Stimulated activated memory B cell treated with anti-CD40 and anti-IgM and Interleukin-4, amounts not matched to agents 10 μg/mL and 1 μg/mL and 100 μg/mL, for 72 hours (primary cell): ENCODE data around the gene SULT1C4.
A peak's percentile ranks its signal among the peaks of the same experiment; 100 is the strongest.
"Not testable (repeated sequence)": the region's sequence is repeated elsewhere in the genome, so short reads cannot be mapped to it uniquely, and the experiment has no call there.

Source experiments
- ATAC-seq: fragments of 150-1000 bp; cut with Tn5 transposase; 2 replicates; pipeline ENCODE4 v1.10.0; 2021
- H3K27ac Mint-ChIP-seq: one replicate; pipeline ENCODE4 v1.8.0; 2022; ENCODE audit warnings: mild to moderate bottlenecking, mixed read lengths
- H3K27me3 Mint-ChIP-seq: one replicate; pipeline ENCODE4 v1.8.0; 2022; ENCODE audit warnings: mixed read lengths
- H3K36me3 Mint-ChIP-seq: one replicate; pipeline ENCODE4 v1.8.0; 2022; ENCODE audit warnings: mixed read lengths
- H3K4me1 Mint-ChIP-seq: one replicate; pipeline ENCODE4 v1.8.0; 2022; ENCODE audit warnings: mixed read lengths
- H3K4me3 Mint-ChIP-seq: one replicate; pipeline ENCODE4 v1.8.0; 2022; ENCODE audit warnings: mild to moderate bottlenecking, moderate library complexity, mixed read lengths
- H3K9me3 Mint-ChIP-seq: one replicate; pipeline ENCODE4 v1.8.0; 2022; ENCODE audit warnings: mixed read lengths

SULT1C4 gene

GRCh38 chr2:108377815-108378630, at the start of gene SULT1C4:
SULT1C4 (plus strand) TSS chr2:108377954; CDS start chr2:108378338, 384 bp downstream.
- H3K27me3 Mint-ChIP-seq = peaks cover 33% of the 10 kb centered on the region
- H3K27ac Mint-ChIP-seq = no peak within 1 kb of the TSS
- no peaks in the 10 kb centered on the region for H3K9me3 Mint-ChIP-seq
- no peak for ATAC-seq
- H3K36me3 Mint-ChIP-seq = no peaks in the 10 kb centered on the region
- H3K4me3 Mint-ChIP-seq = no peak within 1 kb of the TSS
- peaks cover 6% of the 10 kb centered on the region for H3K4me1 Mint-ChIP-seq

- Mint-ChIP-seq H3K27me3 (peaks cover 4% of the 10 kb centered on the region), H3K4me3 (no peak overlapping the region), H3K27ac (no peak overlapping the region), H3K36me3 (no peaks in the 10 kb centered on the region), H3K4me1 (peaks cover 7% of the 10 kb centered on the region), H3K9me3 (peaks cover 2% of the 10 kb centered on the region)
- no peak for ATAC-seq
Observed at GRCh38 chr2:108329771-108330170, 48.0 kb upstream of the SULT1C4 start.

GRCh38 chr2:108330979-108331378, 46.8 kb upstream of the SULT1C4 start:
- Mint-ChIP-seq H3K27me3 (peaks cover 16% of the 10 kb centered on the region), H3K4me1 (peaks cover 7% of the 10 kb centered on the region), H3K9me3 (peaks cover 2% of the 10 kb centered on the region), H3K27ac (no peak overlapping the region), H3K4me3 (no peak overlapping the region), H3K36me3 (no peaks in the 10 kb centered on the region)
- ATAC-seq = no peak

- no peak for ATAC-seq
- Mint-ChIP-seq H3K36me3 (no peaks in the 10 kb centered on the region), H3K27me3 (peaks cover 26% of the 10 kb centered on the region), H3K4me3 (no peak overlapping the region), H3K9me3 (no peaks in the 10 kb centered on the region), H3K27ac (no peak overlapping the region), H3K4me1 (no peaks in the 10 kb centered on the region)
Observed at GRCh38 chr2:108345951-108346350, 31.8 kb upstream of the SULT1C4 start.

GRCh38 chr2:108346827-108347226, 30.9 kb upstream of the SULT1C4 start:
- Mint-ChIP-seq H3K36me3 (no peaks in the 10 kb centered on the region), H3K4me3 (no peak overlapping the region), H3K4me1 (no peaks in the 10 kb centered on the region), H3K27me3 (peaks cover 26% of the 10 kb centered on the region), H3K27ac (no peak overlapping the region), H3K9me3 (no peaks in the 10 kb centered on the region)
- no peak for ATAC-seq

- Mint-ChIP-seq H3K36me3 (no peaks in the 10 kb centered on the region), H3K27me3 (peaks cover 16% of the 10 kb centered on the region), H3K4me3 (no peak overlapping the region), H3K27ac (no peak overlapping the region), H3K4me1 (no peaks in the 10 kb centered on the region), H3K9me3 (no peaks in the 10 kb centered on the region)
- no peak for ATAC-seq
Observed at GRCh38 chr2:108347786-108348185, 30.0 kb upstream of the SULT1C4 start.

- Mint-ChIP-seq H3K4me1 (no peaks in the 10 kb centered on the region), H3K36me3 (no peaks in the 10 kb centered on the region), H3K9me3 (no peaks in the 10 kb centered on the region), H3K27me3 (peaks cover 4% of the 10 kb centered on the region), H3K27ac (no peak overlapping the region), H3K4me3 (no peak overlapping the region)
- ATAC-seq = no peak
Observed at GRCh38 chr2:108348816-108349570, 28.8 kb upstream of the SULT1C4 start.

GRCh38 chr2:108349571-108349928, 28.2 kb upstream of the SULT1C4 start:
- Mint-ChIP-seq H3K9me3 (no peaks in the 10 kb centered on the region), H3K27me3 (no peaks in the 10 kb centered on the region), H3K4me3 (no peak overlapping the region), H3K27ac (no peak overlapping the region), H3K4me1 (no peaks in the 10 kb centered on the region), H3K36me3 (no peaks in the 10 kb centered on the region)
- ATAC-seq = no peak

- no peaks in the 10 kb centered on the region for H3K9me3 Mint-ChIP-seq
- ATAC-seq = no peak
- H3K4me1 Mint-ChIP-seq = no peaks in the 10 kb centered on the region
- H3K27ac Mint-ChIP-seq = no peak overlapping the region
- no peak overlapping the region for H3K4me3 Mint-ChIP-seq
- no peaks in the 10 kb centered on the region for H3K36me3 Mint-ChIP-seq
- H3K27me3 Mint-ChIP-seq = no peaks in the 10 kb centered on the region
Observed at GRCh38 chr2:108351889-108352288, 25.9 kb upstream of the SULT1C4 start.

- peaks cover 5% of the 10 kb centered on the region for H3K36me3 Mint-ChIP-seq
- H3K27ac Mint-ChIP-seq = no peak overlapping the region
- H3K4me1 Mint-ChIP-seq = no peaks in the 10 kb centered on the region
- H3K27me3 Mint-ChIP-seq = peaks cover 19% of the 10 kb centered on the region
- no peaks in the 10 kb centered on the region for H3K9me3 Mint-ChIP-seq
- ATAC-seq = no peak
- H3K4me3 Mint-ChIP-seq = no peak overlapping the region
Observed at GRCh38 chr2:108354136-108354535, 23.6 kb upstream of the SULT1C4 start.

- peaks cover 39% of the 10 kb centered on the region for H3K27me3 Mint-ChIP-seq
- no peak overlapping the region for H3K27ac Mint-ChIP-seq
- peaks cover 5% of the 10 kb centered on the region for H3K36me3 Mint-ChIP-seq
Observed at GRCh38 chr2:108355906-108356734, 21.6 kb upstream of the SULT1C4 start.

GRCh38 chr2:108359336-108359735, 18.4 kb upstream of the SULT1C4 start:
- not testable (repeated sequence) for H3K4me3 Mint-ChIP-seq, H3K9me3 Mint-ChIP-seq, H3K36me3 Mint-ChIP-seq, ATAC-seq, H3K27ac Mint-ChIP-seq
- Mint-ChIP-seq H3K4me1 (peaks cover 13% of the 10 kb centered on the region), H3K27me3 (peaks cover 49% of the 10 kb centered on the region)

More at GRCh38 chr2:108355906-108356734, 21.6 kb upstream of the SULT1C4 start:
- Mint-ChIP-seq H3K9me3 (no peaks in the 10 kb centered on the region), H3K4me1 (no peaks in the 10 kb centered on the region), H3K4me3 (no peak overlapping the region)
- no peak for ATAC-seq

- no peak overlapping the region for H3K4me3 Mint-ChIP-seq
- ATAC-seq = no peak
- H3K9me3 Mint-ChIP-seq = no peaks in the 10 kb centered on the region
- no peak overlapping the region for H3K27ac Mint-ChIP-seq
- peaks cover 13% of the 10 kb centered on the region for H3K4me1 Mint-ChIP-seq
- peaks cover 53% of the 10 kb centered on the region for H3K27me3 Mint-ChIP-seq
- peaks cover 5% of the 10 kb centered on the region for H3K36me3 Mint-ChIP-seq
Observed at GRCh38 chr2:108360776-108361468, 16.8 kb upstream of the SULT1C4 start.

- Mint-ChIP-seq H3K4me1 (peaks cover 13% of the 10 kb centered on the region), H3K27ac (peak overlapping the region; percentile 56), H3K27me3 (peaks cover 50% of the 10 kb centered on the region), H3K4me3 (no peak overlapping the region), H3K36me3 (no peaks in the 10 kb centered on the region), H3K9me3 (no peaks in the 10 kb centered on the region)
- ATAC-seq = peak; percentile 59
Observed at GRCh38 chr2:108363024-108363907, 14.5 kb upstream of the SULT1C4 start.
